Measurements from ENCODE around the gene MB21D2. TPM values are rescaled to one million over a fixed set of nuclear protein-coding genes. Genes with fewer than 3 reads are reported as not detected.

The MB21D2 gene
- total and polyA plus RNA-seq, 2 of the 8 experiments (the other 6 are each of a cell fraction or from before 2014, with no cell fraction given) = 10.0 to 21.0 TPM

- H3K14ac ChIP-seq (ENCODE audit: insufficient read length) = no peak overlapping the region
- H3K4me1 ChIP-seq (replicated peaks in 1 of 4; ENCODE audit: control insufficient read depth in 3 of 4, insufficient read depth in 4 of 4, low read length in 3 of 4) = peaks cover 0 to 4% (median 0%) of the 10 kb centered on the region in 4 experiments; a peak in 1 of 7 replicates
- WGBS, 2 experiments (ENCODE audit: extremely low coverage in 1 of 2, insufficient coverage in 1 of 2, insufficient read length in 1 of 2, insufficient replicate concordance in 2 of 2, low coverage in 1 of 2, low lambda C conversion rate in 2 of 2, missing lambda C conversion rate in 1 of 2) = 100% methylated on average over 1 of the region's 1 CpG; no CpG with 5 or more reads in 1 of the 2 experiments
- CTCF ChIA-PET (ENCODE audit: partially characterized antibody) = interaction anchor here (1.0 to 1.6 kb wide), 2 partner anchors 10 to 24 kb away, joined by 3 to 4 read pairs; no protein-coding TSS in a partner anchor
- no peak overlapping the region for H3K27ac ChIP-seq (ENCODE audit: low read depth, low read length)
- no peak overlapping the region for H2BK120ac ChIP-seq (replicated peaks; ENCODE audit: low read depth, low read length)
- 0 out of 8 replicates have a peak, but pooled peaks cover 0 to 5% (median 1%) of the 10 kb centered on the region in 4 experiments for H3K36me3 ChIP-seq (ENCODE audit: control insufficient read depth in 2 of 4, insufficient read depth in 4 of 4, low read length in 3 of 4)
- FAIRE-seq = no peak
- no peak overlapping the region for H3K23ac ChIP-seq (ENCODE audit: insufficient read length)
- no peak overlapping the region for H2BK5ac ChIP-seq (ENCODE audit: low read depth, low read length)
- H4K91ac ChIP-seq (replicated peaks; ENCODE audit: insufficient read length, low read length) = no peak overlapping the region
- H3K4ac ChIP-seq (replicated peaks; ENCODE audit: insufficient read length, low read depth, low read length) = no peak overlapping the region
- H3K56ac ChIP-seq (replicated peaks; ENCODE audit: insufficient read length, low read depth, low read length) = no peak overlapping the region
- no peak overlapping the region for H3K9ac ChIP-seq (replicated peaks in 1 of 4; ENCODE audit: extremely low read depth in 1 of 4, low read depth in 3 of 4, low read length in 3 of 4)
- no peak overlapping the region for H2AK5ac ChIP-seq (ENCODE audit: low read depth, low read length)
- no peak overlapping the region for H4K5ac ChIP-seq (ENCODE audit: insufficient read length, low read depth, low read length)
- no peak overlapping the region for H3K18ac ChIP-seq (ENCODE audit: extremely low read depth, low read length)
- peaks cover 0 to 2% of the 10 kb centered on the region in 2 experiments for H4K20me1 ChIP-seq (replicated peaks in 1 of 2; ENCODE audit: control insufficient read depth in 1 of 2, insufficient read depth in 2 of 2, low read length in 2 of 2)
- no peaks in the 10 kb centered on the region for H3K23me2 ChIP-seq (ENCODE audit: low read depth, low read length)
- H3K79me2 ChIP-seq (ENCODE audit: control insufficient read depth in 1 of 2, insufficient read depth in 2 of 2, low read length in 2 of 2) = peaks cover 21 to 94% of the 10 kb centered on the region in 2 experiments
- POLR2A ChIA-PET (ENCODE audit: partially characterized antibody) = interaction anchor here (1.3 to 1.9 kb wide), 3 partner anchors 11 to 19 kb away, joined by 4 to 6 read pairs (median 5); partner anchors contain the start of gene MB21D2
- no peak overlapping the region for H2BK15ac ChIP-seq (ENCODE audit: low read length)
- no peak overlapping the region for H2BK12ac ChIP-seq (ENCODE audit: low read depth, low read length)
- no peak overlapping the region for H2BK20ac ChIP-seq (ENCODE audit: low read length)
- no peak for DNase-seq (ENCODE audit: low read depth in 1 of 2, low spot score in 2 of 2)
- no peak overlapping the region for H2AFZ ChIP-seq (ENCODE audit: low read length)
- H3K27me3 ChIP-seq (replicated peaks in 1 of 4; ENCODE audit: control insufficient read depth in 3 of 4, extremely low read depth in 1 of 4, insufficient read depth in 3 of 4, low read length in 3 of 4) = no peaks in the 10 kb centered on the region
- peaks cover 8 to 9% of the 10 kb centered on the region in 2 experiments; a peak in 2 of 4 replicates for H3K9me3 ChIP-seq (ENCODE audit: insufficient read depth in 2 of 2, low read depth in 1 of 2, low read length in 1 of 2)
- no peak overlapping the region for H4K8ac ChIP-seq (ENCODE audit: extremely low read depth, insufficient read depth, low read length)
- H3K79me1 ChIP-seq (ENCODE audit: low read depth, low read length) = peaks cover 11% of the 10 kb centered on the region; the same call in 1 of the 2 replicates
- H3K4me3 ChIP-seq (ENCODE audit: extremely low read depth in 1 of 4, insufficient read depth in 2 of 4, low read depth in 3 of 4, low read length in 4 of 4) = no peak overlapping the region
- no peak overlapping the region for H3K4me2 ChIP-seq (ENCODE audit: insufficient read depth in 1 of 2, low read depth in 2 of 2, low read length in 2 of 2)
- TF ChIP-seq TAF1 (IDR thresholded peaks at IDR 0.05; ENCODE audit: low read depth, low read length) (no peak), EP300 (IDR thresholded peaks at IDR 0.05; ENCODE audit: borderline replicate concordance in 1 of 2, low read depth in 2 of 2, low read length in 2 of 2) (no peak), PHF8 (conservative IDR thresholded peaks at IDR 0.05; ENCODE audit: low read depth, low read length) (no peak)
These were observed 10.7 kb downstream of the MB21D2 start for GRCh38 chr3:192906940-192907339.

Measured in H1 (cell line).